HEK293 (cell line): ENCODE measurements around the gene PSEN2.
"Not testable (repeated sequence)": the region's sequence is repeated elsewhere in the genome, so short reads cannot be mapped to it uniquely, and the experiment has no call there.

Experiments
- CTCF ChIP-seq: fragments of 450-650 bp; formaldehyde crosslinking; IDR thresholded peaks from 2 replicates; pipeline ENCODE4 v1.5.1; 2016; ENCODE audit warnings: missing biosample characterization, missing genetic modification characterization
- GFI1B ChIP-seq: fragments of 450-650 bp; formaldehyde crosslinking; IDR thresholded peaks from 2 replicates; pipeline ENCODE4 v1.5.1; 2016; ENCODE audit warnings: missing biosample characterization, missing genetic modification characterization
- REST ChIP-seq: fragments of 450-650 bp; formaldehyde crosslinking; IDR thresholded peaks from 2 replicates; pipeline ENCODE4 v1.5.1; 2016; ENCODE audit warnings: missing biosample characterization, missing genetic modification characterization
- YY1 ChIP-seq: fragments of 450-650 bp; formaldehyde crosslinking; IDR thresholded peaks from 2 replicates; pipeline ENCODE4 v1.5.1; 2018; ENCODE audit warnings: missing biosample characterization, missing genetic modification characterization
- ZNF274 ChIP-seq, 2 experiments: fragments of 200-500 bp in 1 of 2; fragments of 450-650 bp in 1 of 2; sonication (Bioruptor generic) in 1 of 2; formaldehyde crosslinking in 1 of 2; IDR thresholded peaks; 2 replicates each; pipeline versions ENCODE4 v1.5.1 to v1.6.1; 2014 to 2016; ENCODE audit warnings: borderline replicate concordance in 1 of 2, inconsistent platforms in 1 of 2, low read length in 1 of 2, missing biosample characterization in 1 of 2, missing genetic modification characterization in 1 of 2
- ZNF488 ChIP-seq: fragments of 450-650 bp; formaldehyde crosslinking; IDR thresholded peaks from 2 replicates; pipeline ENCODE4 v1.5.1; 2016; ENCODE audit warnings: missing biosample characterization, missing genetic modification characterization
- ZNF548 ChIP-seq: fragments of 450-650 bp; formaldehyde crosslinking; IDR thresholded peaks from 2 replicates; pipeline ENCODE4 v1.5.1; 2016; ENCODE audit warnings: missing biosample characterization, missing genetic modification characterization
- ZNF626 ChIP-seq: fragments of 450-650 bp; sonication (Bioruptor Pico); formaldehyde crosslinking; IDR thresholded peaks from 2 replicates; pipeline ENCODE4 v1.5.1; 2018; ENCODE audit warnings: missing biosample characterization, missing genetic modification characterization, inconsistent platforms
- ZNF660 ChIP-seq: fragments of 450-650 bp; IDR thresholded peaks from 2 replicates; pipeline ENCODE4 v1.5.1; 2018; ENCODE audit warnings: missing biosample characterization, mild to moderate bottlenecking, missing genetic modification characterization
- ZNF707 ChIP-seq: fragments of 450-650 bp; formaldehyde crosslinking; IDR thresholded peaks from 2 replicates; pipeline ENCODE4 v1.5.1; 2016; ENCODE audit warnings: missing biosample characterization, missing genetic modification characterization
- ZNF776 ChIP-seq: fragments of 450-650 bp; formaldehyde crosslinking; IDR thresholded peaks from 2 replicates; pipeline ENCODE4 v1.5.0; 2017; ENCODE audit warnings: missing biosample characterization, missing genetic modification characterization, borderline replicate concordance

- not testable (repeated sequence) for TF ChIP-seq ZNF707 (tag by site-specific recombination); ZNF776 (tag by site-specific recombination); ZNF274 (IDR thresholded peaks at IDR 0.05; ENCODE audit: low read length); ZNF274 (tag by site-specific recombination; IDR thresholded peaks at IDR 0.05; ENCODE audit: borderline replicate concordance); REST (tag by site-specific recombination); GFI1B (tag by site-specific recombination); YY1 (tag by site-specific recombination); CTCF (tag by site-specific recombination); ZNF488 (tag by site-specific recombination); ZNF626 (tag by site-specific recombination); ZNF660; ZNF548 (tag by site-specific recombination)
Observed at GRCh38 chr1:226834179-226834578, 36.2 kb upstream of the PSEN2 start.
